ENCODE data around the gene MYH14.

- no peak for TF ChIP-seq POLR2A (IDR thresholded peaks at IDR 0.05)
- TF ChIP-seq, protein P1, sequence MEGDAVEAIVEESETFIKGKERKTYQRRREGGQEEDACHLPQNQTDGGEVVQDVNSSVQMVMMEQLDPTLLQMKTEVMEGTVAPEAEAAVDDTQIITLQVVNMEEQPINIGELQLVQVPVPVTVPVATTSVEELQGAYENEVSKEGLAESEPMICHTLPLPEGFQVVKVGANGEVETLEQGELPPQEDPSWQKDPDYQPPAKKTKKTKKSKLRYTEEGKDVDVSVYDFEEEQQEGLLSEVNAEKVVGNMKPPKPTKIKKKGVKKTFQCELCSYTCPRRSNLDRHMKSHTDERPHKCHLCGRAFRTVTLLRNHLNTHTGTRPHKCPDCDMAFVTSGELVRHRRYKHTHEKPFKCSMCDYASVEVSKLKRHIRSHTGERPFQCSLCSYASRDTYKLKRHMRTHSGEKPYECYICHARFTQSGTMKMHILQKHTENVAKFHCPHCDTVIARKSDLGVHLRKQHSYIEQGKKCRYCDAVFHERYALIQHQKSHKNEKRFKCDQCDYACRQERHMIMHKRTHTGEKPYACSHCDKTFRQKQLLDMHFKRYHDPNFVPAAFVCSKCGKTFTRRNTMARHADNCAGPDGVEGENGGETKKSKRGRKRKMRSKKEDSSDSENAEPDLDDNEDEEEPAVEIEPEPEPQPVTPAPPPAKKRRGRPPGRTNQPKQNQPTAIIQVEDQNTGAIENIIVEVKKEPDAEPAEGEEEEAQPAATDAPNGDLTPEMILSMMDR (IDR thresholded peaks at IDR 0.05), result no peak
Observed at GRCh38 chr19:50191216-50191615, 12.2 kb upstream of the MYH14 start.

All from breast epithelium (tissue), 3 donors.